Anterior cingulate cortex (tissue), 58 donors: ENCODE data around the gene ABCF2.

Experiments
- DNase-seq, 58 donors: peaks; one replicate each; lab custom pipeline; 2025; lab: John Stamatoyannopoulos, UW

The ABCF2 gene

GRCh38 chr7:151254316-151254715 lies 27.3 kb upstream of the ABCF2 start:
- no peak for DNase-seq

- DNase-seq: no peak
Measured at GRCh38 chr7:151252961-151253711, 26.1 kb upstream of the ABCF2 start.

GRCh38 chr7:151252561-151252835 lies 25.5 kb upstream of the ABCF2 start:
- DNase-seq: no peak

- peak in 55 of 58 donors; percentile 46 to 85 (median 75) for DNase-seq
Measured at GRCh38 chr7:151251689-151252560, 24.9 kb upstream of the ABCF2 start.

- peak in 16 of 58 donors; percentile 32 to 77 (median 59) for DNase-seq
Measured at GRCh38 chr7:151251328-151251688, 24.3 kb upstream of the ABCF2 start.

- no peak for DNase-seq
Measured at GRCh38 chr7:151250181-151251132, 23.5 kb upstream of the ABCF2 start.

- peak in 5 of 58 donors; percentile 20 to 50 (median 40) for DNase-seq
Measured at GRCh38 chr7:151249732-151250072, 22.7 kb upstream of the ABCF2 start.

- peak in 43 of 58 donors; percentile 24 to 81 (median 62) for DNase-seq
Measured at GRCh38 chr7:151249034-151249731, 22.2 kb upstream of the ABCF2 start.

- DNase-seq: peak in 41 of 58 donors; percentile 32 to 77 (median 58)
Measured at GRCh38 chr7:151248346-151249033, 21.5 kb upstream of the ABCF2 start, which contains the start of gene SMARCD3. SMARCD3 (minus strand) TSS chr7:151248694; CDS start chr7:151248562, 132 bp downstream.

GRCh38 chr7:151247611-151248345 lies 20.8 kb upstream of the ABCF2 start:
- DNase-seq: peak in 3 of 58 donors; percentile 27 to 63 (median 37)

GRCh38 chr7:151246851-151247580 lies 20.0 kb upstream of the ABCF2 start:
- DNase-seq: no peak

GRCh38 chr7:151246102-151246850 lies 19.3 kb upstream of the ABCF2 start:
- no peak for DNase-seq

DNA sequence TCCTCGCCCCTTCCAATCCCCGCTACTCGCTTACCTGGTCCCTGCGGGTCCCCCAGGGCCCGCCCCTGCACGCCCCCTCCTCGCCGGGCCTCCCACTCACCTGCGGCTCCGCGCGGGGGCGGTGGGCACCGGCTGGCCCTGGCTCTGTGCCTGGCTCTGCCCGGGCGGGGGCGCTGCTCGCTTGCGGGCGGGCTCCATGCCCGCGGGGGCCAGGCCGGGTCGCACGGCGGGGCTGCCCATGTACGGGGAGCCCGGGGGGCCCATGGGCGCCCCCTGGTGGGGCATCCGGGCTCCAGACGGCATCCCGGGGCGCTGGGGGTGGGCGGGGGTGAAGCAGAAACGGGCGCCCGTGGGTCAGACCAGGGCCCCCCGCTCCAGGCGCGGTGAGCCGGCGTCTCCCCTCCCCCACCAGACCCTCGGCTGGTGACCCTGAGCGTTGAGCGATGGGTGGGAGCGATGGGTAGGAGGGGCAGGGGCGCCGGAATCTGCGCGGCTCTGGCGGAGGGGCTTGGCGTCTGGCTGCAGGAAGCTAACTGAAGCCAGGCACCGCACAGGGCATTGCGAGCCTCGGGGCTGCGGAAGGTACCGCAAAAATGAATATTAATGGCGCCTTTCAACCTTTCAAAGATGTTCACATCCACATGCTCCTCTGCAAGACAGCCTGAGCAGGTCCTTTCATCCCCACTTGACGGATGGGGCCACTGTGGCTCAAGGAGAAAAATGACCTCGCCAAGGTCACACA lies 18.5 kb upstream of the ABCF2 start:
- DNase-seq: peak in 2 of 58 donors; percentile 26 to 60

DNA sequence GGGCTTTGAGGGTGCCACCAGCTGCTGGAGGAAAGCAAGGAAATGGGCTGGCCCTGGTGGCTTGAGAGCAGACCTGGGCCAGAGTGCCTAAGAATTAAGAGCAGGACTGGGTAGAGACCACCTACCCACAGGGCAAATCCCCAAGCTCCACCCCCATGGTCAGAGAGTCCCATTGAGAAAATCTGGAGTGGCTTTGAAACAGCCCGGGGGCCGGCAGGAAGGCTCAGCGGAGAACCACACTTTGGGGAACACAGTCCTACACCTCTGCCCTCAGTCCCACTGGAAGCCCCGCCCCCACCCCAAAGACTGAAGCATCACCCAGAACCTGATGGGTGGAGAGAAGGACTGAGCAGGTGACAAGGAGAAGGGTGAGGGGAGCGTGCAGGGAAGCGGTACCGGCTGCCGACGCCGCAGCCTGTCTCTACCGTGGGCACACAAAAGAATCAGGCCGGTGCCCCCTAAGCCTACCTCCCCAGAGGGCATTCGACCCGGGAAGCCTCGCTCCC lies 17.9 kb upstream of the ABCF2 start:
- no peak for DNase-seq

DNA sequence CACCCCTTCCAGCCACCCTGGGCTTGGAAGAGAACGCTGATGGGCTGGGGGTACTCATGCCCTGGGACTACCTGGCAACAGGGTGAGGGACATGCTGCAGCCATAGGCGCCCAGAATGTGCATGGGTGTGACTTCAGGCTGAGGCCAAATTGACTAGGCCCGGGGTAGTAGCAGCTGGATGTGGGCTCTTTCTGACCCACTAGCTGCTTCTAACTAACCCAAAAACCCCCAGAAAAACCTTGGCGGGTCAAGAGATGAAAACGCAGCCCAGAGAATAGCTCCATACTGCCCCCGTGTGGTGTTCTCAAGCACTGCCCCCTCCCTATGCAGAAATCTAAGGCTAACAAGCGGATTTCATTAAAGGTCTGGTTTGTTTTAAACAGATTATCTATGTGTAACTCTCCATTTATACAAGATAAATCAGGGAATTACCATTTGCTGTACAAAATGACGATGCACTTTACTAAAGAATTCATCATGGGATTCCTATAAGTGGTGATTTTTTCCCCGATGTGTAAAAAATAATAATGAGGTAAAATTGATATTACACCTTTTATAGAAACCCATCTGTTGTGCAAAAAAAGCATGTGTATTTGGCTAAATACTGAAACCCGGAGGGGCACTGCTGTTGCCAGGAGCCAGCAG lies 17.3 kb upstream of the ABCF2 start:
- DNase-seq: peak in 26 of 58 donors; percentile 13 to 66 (median 36)
